Prostate gland (tissue), 2 donors: ENCODE results near the gene EXOC2.

ENCODE experiments used
- POLR2A ChIP-seq: fragments of 450-650 bp; IDR thresholded peaks from one replicate; pipeline ENCODE4 v1.6.1; 2016; ENCODE audit warnings: antibody characterized with exemption, mild to moderate bottlenecking
- POLR2AphosphoS5 ChIP-seq: sonication (generic); formaldehyde crosslinking; IDR thresholded peaks from one replicate; pipeline ENCODE4 v1.6.1; 2017; ENCODE audit warnings: antibody characterized with exemption
- TF ChIP-seq, protein P1 (sequence below), 4 experiments: fragments of 200-600 bp in 2 of 4; fragments of 450-650 bp in 2 of 4; sonication (generic) in 2 of 4; IDR thresholded peaks; 1 replicate in 3 of 4; 2 replicates in 1 of 4; pipeline ENCODE4 v1.5.1; 2016 to 2019; ENCODE audit warnings: antibody characterized with exemption in 4 of 4, mild to moderate bottlenecking in 2 of 4, moderate library complexity in 2 of 4

DNA sequence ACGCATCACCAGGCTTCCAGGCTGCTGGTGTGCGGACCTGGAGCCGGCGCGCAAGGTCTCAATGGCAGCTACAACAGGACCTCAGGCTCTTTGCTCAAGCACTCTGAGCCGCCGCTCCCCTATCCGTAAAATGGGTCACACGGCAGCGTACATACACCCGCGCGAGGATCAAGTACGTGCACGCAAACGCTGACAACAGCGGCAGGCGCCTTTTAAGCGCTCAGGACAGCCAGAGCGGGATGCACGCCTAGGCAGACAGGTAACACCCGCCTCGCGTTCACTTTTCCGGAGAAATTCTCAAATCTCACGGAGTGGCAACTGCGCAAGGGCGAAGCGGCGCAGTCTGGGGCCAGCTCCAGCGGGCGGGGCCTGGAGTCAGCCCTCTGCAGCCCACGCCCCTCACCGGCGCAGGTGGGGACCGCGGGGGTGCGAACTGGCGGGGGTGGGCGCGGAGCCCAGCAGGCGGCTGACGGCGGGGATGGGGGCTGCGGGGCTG, 535 bp downstream of the EXOC2 start:
- no peak for TF ChIP-seq POLR2AphosphoS5
- TF ChIP-seq, protein P1, sequence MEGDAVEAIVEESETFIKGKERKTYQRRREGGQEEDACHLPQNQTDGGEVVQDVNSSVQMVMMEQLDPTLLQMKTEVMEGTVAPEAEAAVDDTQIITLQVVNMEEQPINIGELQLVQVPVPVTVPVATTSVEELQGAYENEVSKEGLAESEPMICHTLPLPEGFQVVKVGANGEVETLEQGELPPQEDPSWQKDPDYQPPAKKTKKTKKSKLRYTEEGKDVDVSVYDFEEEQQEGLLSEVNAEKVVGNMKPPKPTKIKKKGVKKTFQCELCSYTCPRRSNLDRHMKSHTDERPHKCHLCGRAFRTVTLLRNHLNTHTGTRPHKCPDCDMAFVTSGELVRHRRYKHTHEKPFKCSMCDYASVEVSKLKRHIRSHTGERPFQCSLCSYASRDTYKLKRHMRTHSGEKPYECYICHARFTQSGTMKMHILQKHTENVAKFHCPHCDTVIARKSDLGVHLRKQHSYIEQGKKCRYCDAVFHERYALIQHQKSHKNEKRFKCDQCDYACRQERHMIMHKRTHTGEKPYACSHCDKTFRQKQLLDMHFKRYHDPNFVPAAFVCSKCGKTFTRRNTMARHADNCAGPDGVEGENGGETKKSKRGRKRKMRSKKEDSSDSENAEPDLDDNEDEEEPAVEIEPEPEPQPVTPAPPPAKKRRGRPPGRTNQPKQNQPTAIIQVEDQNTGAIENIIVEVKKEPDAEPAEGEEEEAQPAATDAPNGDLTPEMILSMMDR (IDR thresholded peaks at IDR 0.05), result no peak
- no peak for TF ChIP-seq POLR2A
